Suppressor macrophage treated with lipopolysaccharide for 1 hour (primary cell): ENCODE results near the gene YPEL1.
A peak's percentile ranks its signal among the peaks of the same experiment; 100 is the strongest.

Source experiments
- DNase-seq, 3 donors: peaks; one replicate each; pipeline ENCODE4 v3.0.0-alpha.2; 2020 to 2022

YPEL1 gene

GRCh38 chr22:21652547-21653545 lies 82.7 kb downstream of the YPEL1 start:
- no peak for DNase-seq

- peak; percentile 89 to 93 (median 90) for DNase-seq
Observed at GRCh38 chr22:21652010-21652546, 83.5 kb downstream of the YPEL1 start.

- DNase-seq: no peak
Observed at GRCh38 chr22:21651521-21652009, 84.0 kb downstream of the YPEL1 start.

- DNase-seq: no peak
Observed at GRCh38 chr22:21650823-21651520, 84.6 kb downstream of the YPEL1 start.

GRCh38 chr22:21650280-21650679 lies 85.3 kb downstream of the YPEL1 start:
- DNase-seq: no peak
